ENCODE data around the gene SLC10A6. TPM values are rescaled to one million over a fixed set of nuclear protein-coding genes. Genes with fewer than 3 reads are reported as not detected.

Gene SLC10A6
- total RNA-seq, 1 experiment from 2014 or later = not detected

- Mint-ChIP-seq H3K27me3 (ENCODE audit: low read depth) (no peaks in the 10 kb centered on the region; the same call in 1 of the 2 replicates), H3K4me1 (no peaks in the 10 kb centered on the region), H3K27ac (no peak overlapping the region), H3K36me3 (ENCODE audit: insufficient read depth in 1 of 3, low read depth in 3 of 3) (no peaks in the 10 kb centered on the region; a peak in 1 of 7 replicates), H3K4me3 (no peak overlapping the region), H3K9me3 (no peaks in the 10 kb centered on the region)
- Histone ChIP-seq H3K23ac (ENCODE audit: insufficient read length, low read depth, low read length) (no peak overlapping the region), H3K18ac (ENCODE audit: insufficient read length, low read depth, low read length) (no peak overlapping the region), H2AK5ac (ENCODE audit: insufficient read length, low read length) (no peak overlapping the region), H3K56ac (ENCODE audit: insufficient read length, low read depth, low read length) (no peak overlapping the region), H3K4me2 (ENCODE audit: insufficient read depth, insufficient read length, low read length) (no peak overlapping the region), H3K27ac (ENCODE audit: insufficient read length, low read depth, low read length) (no peak overlapping the region), H4K5ac (ENCODE audit: insufficient read length, low read depth, low read length) (no peak overlapping the region), H4K8ac (replicated peaks; ENCODE audit: insufficient read length, low read depth, low read length) (no peak overlapping the region), H2BK20ac (ENCODE audit: low read depth, low read length, poor library complexity, severe bottlenecking) (no peak overlapping the region), H3K4ac (ENCODE audit: low read depth, low read length) (no peak overlapping the region), H4K91ac (ENCODE audit: insufficient read length, low read depth, low read length) (no peak overlapping the region), H2BK120ac (ENCODE audit: low read depth, low read length, poor library complexity, severe bottlenecking) (no peak overlapping the region), H3T11ph (ENCODE audit: low read length) (no peak overlapping the region), H2BK12ac (ENCODE audit: insufficient read length, low read depth, low read length) (no peak overlapping the region), H2AFZ (ENCODE audit: low read length) (no peak overlapping the region), H4K20me1 (ENCODE audit: control insufficient read depth, insufficient read depth, insufficient read length) (no peaks in the 10 kb centered on the region), H3K79me2 (ENCODE audit: insufficient read depth, low read length) (no peaks in the 10 kb centered on the region), H3K79me1 (ENCODE audit: insufficient read depth, low read depth, low read length, poor library complexity, severe bottlenecking) (no peaks in the 10 kb centered on the region), H3K9ac (ENCODE audit: extremely low read depth, insufficient read length, low read length) (no peak overlapping the region), H3K14ac (ENCODE audit: insufficient read depth, low read length) (no peak overlapping the region), H3K23me2 (ENCODE audit: insufficient read length, low read depth, low read length, poor library complexity, severe bottlenecking) (no peaks in the 10 kb centered on the region), H2BK5ac (ENCODE audit: insufficient read length, low read length) (no peak overlapping the region), H3K27me3 (ENCODE audit: insufficient read depth, low read length) (no peaks in the 10 kb centered on the region), H3K4me1 (ENCODE audit: insufficient read depth, low read length) (no peaks in the 10 kb centered on the region), H3K9me3 (ENCODE audit: control insufficient read depth, low read depth, low read length) (no peaks in the 10 kb centered on the region), H2BK15ac (ENCODE audit: low read depth, low read length) (no peak overlapping the region)
- no peak for DNase-seq
- TF ChIP-seq CTCF (conservative IDR thresholded peaks at IDR 0.05) = no peak
- WGBS (ENCODE audit: extremely low coverage, insufficient read length, low lambda C conversion rate) = no CpG with 5 or more reads among the region's 3 CpGs
Measured at GRCh38 chr4:86835677-86836076, 13.5 kb downstream of the SLC10A6 start.

All from H9 (cell line).